Lower lobe of right lung (tissue), 2 donors: ENCODE results near the gene PPARGC1A. TPM values are rescaled to one million over a fixed set of nuclear protein-coding genes. Genes with fewer than 3 reads are reported as not detected.

Source experiments
- ATAC-seq, 2 donors: fragments of 200-7000 bp; cut with Tn5 transposase; one replicate each; pipeline ENCODE4 v1.9.1; 2020 to 2022; ENCODE audit warnings: mild to moderate bottlenecking in 2 of 2, moderate library complexity in 2 of 2
- DNase-seq: peaks from one replicate; pipeline ENCODE4 v3.0.0-alpha.2; 2020
- H3K27ac ChIP-seq: fragments of 200-600 bp; one replicate; pipeline ENCODE4 v1.8.0; 2022
- H3K27me3 ChIP-seq: fragments of 200-600 bp; one replicate; pipeline ENCODE4 v1.8.0; 2022; ENCODE audit warnings: low read depth
- H3K36me3 ChIP-seq: fragments of 200-600 bp; one replicate; pipeline ENCODE4 v1.8.0; 2022; ENCODE audit warnings: mild to moderate bottlenecking
- H3K4me1 ChIP-seq: fragments of 200-600 bp; one replicate; pipeline ENCODE4 v1.8.0; 2022
- H3K4me3 ChIP-seq: fragments of 200-600 bp; one replicate; pipeline ENCODE4 v1.8.0; 2022; ENCODE audit warnings: mild to moderate bottlenecking
- H3K9me3 ChIP-seq: fragments of 200-600 bp; one replicate; pipeline ENCODE4 v1.8.0; 2022
- intact Hi-C: fragments of 100-400 bp; cut with DNase I; formaldehyde crosslinking; loops from one replicate; pipeline ENCODE4 v1.11.0; 2022
- total RNA-seq: library from RNA; stranded (reverse); fragmentation: NEBNext Ultra II Directional; extraction: Animal tissue kit (Norgen Biotek cat#: 25700); gene quantifications from one replicate; pipeline ENCODE4 v1.2.1, GENCODE V29; 2021
- TF ChIP-seq, protein P1 (sequence below): fragments of 200-600 bp; IDR thresholded peaks from one replicate; pipeline ENCODE4 v1.8.0; 2022; ENCODE audit warnings: antibody characterized with exemption, mild to moderate bottlenecking
- donor health status: DM: no; HTN: yes; CAD: no; lungs with severe emphysema.

PPARGC1A gene
- total RNA-seq, 1 donor from 2014 or later, result 10.5 TPM

DNA sequence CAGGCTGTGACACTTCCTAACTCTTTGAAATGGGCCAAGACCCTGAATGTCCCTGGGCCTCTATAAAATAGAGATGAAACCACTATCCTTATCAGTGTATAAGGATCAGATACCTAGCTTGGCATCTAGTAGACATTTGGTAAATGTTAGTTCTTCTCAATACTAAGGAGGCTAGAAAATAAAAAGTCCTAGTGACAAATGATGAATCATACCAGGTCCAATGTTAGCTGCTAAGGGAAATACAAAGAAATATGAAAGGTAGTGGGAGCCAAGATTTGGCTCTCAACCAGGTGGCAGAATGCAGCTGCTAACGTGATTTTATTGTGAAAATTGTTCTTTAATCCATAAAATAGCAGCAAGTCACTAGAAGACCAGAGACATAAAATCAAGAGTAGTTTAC lies 19.8 kb upstream of the PPARGC1A start:
- Histone ChIP-seq H3K27ac (no peak overlapping the region), H3K4me3 (no peak overlapping the region), H3K36me3 (no peaks in the 10 kb centered on the region), H3K27me3 (no peaks in the 10 kb centered on the region), H3K4me1 (no peaks in the 10 kb centered on the region), H3K9me3 (no peaks in the 10 kb centered on the region)
- DNase-seq (no peak), ATAC-seq (no peak)
- intact Hi-C loops, result no loop called here
- TF ChIP-seq, protein P1, sequence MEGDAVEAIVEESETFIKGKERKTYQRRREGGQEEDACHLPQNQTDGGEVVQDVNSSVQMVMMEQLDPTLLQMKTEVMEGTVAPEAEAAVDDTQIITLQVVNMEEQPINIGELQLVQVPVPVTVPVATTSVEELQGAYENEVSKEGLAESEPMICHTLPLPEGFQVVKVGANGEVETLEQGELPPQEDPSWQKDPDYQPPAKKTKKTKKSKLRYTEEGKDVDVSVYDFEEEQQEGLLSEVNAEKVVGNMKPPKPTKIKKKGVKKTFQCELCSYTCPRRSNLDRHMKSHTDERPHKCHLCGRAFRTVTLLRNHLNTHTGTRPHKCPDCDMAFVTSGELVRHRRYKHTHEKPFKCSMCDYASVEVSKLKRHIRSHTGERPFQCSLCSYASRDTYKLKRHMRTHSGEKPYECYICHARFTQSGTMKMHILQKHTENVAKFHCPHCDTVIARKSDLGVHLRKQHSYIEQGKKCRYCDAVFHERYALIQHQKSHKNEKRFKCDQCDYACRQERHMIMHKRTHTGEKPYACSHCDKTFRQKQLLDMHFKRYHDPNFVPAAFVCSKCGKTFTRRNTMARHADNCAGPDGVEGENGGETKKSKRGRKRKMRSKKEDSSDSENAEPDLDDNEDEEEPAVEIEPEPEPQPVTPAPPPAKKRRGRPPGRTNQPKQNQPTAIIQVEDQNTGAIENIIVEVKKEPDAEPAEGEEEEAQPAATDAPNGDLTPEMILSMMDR, result no peak

DNA sequence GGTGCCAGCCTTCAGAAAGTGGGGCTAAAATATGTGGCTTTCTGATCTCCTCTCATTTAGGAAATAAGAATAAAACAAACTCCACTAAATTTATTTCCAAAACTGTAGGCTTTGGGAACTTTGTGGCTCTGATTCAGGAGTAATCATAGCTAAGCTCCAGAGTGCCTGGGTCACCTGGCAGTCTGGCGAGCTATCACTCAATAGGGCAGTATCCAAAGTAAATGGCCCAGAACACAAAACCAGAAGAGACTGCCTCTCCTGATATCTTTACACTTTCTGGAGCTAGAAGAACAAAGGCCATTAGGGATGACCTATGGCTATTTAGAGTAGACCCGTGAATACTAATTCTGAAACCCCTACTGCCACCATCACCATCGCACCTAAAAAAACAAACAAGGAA lies 17.0 kb upstream of the PPARGC1A start:
- intact Hi-C loops, result no loop called here
- no peak overlapping the region for H3K27ac ChIP-seq
- DNase-seq (no peak), ATAC-seq (no peak)
- H3K4me3 ChIP-seq, result no peak overlapping the region
- H3K9me3 ChIP-seq, result no peaks in the 10 kb centered on the region
- H3K36me3 ChIP-seq, result no peaks in the 10 kb centered on the region
- TF ChIP-seq, protein P1, result no peak
- H3K27me3 ChIP-seq, result no peaks in the 10 kb centered on the region
- no peaks in the 10 kb centered on the region for H3K4me1 ChIP-seq

DNA sequence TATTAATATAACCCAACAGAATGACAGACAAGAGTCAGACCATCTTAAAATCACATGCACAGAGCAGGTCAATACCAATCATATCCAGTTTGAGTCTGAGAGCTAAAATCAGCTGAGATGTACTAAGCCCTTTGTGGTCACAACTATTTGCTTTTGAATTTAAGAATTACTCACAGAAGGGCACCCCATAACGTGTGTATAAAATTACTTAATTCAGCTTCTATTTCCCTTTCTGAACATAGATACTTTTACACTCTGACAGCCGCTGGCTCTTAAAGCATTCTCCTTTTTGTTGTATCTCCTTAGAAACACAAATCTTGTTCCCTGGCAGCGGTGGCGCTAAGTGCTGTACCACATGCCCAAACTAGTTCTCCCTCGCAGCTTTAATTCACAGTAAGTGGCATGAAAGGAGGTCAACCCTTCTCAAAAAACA lies 14.8 kb upstream of the PPARGC1A start:
- intact Hi-C loops, result no loop called here
- H3K4me1 ChIP-seq, result no peaks in the 10 kb centered on the region
- no peaks in the 10 kb centered on the region for H3K9me3 ChIP-seq
- DNase-seq, result peak; percentile 48
- ATAC-seq, result peak; percentile 74 to 80
- no peak overlapping the region for H3K4me3 ChIP-seq
- H3K36me3 ChIP-seq, result no peaks in the 10 kb centered on the region
- no peak overlapping the region for H3K27ac ChIP-seq
- TF ChIP-seq, protein P1, result no peak
- H3K27me3 ChIP-seq, result no peaks in the 10 kb centered on the region

DNA sequence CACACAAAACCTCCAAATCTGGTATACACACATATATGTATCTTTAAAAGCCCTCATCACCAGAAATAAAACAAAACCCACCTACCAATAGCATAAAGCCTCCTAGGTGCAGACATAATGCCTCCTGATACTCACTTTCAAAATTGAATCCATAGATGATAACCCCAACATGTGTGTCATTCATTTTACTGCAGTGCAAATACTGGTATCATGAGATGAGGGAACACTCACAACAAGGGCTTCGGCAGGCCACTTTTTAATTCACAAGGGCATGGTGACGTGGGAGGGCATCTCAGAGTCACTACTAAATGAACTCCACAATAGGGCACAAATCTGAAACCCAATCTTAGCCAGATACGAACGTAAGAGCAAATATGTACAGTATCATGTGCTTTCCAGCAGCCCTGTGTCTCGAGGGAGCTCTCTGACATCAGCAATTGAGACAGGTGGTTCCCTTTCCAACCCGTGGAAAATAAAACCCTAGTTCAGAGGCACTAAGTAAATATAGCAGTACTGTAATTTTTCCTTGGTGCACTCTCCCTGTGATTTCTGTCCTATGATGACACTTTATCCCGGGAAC lies 14.1 kb upstream of the PPARGC1A start:
- DNase-seq, result no peak
- intact Hi-C loops, result no loop called here
- TF ChIP-seq, protein P1, result no peak
- Histone ChIP-seq H3K27me3 (no peaks in the 10 kb centered on the region), H3K36me3 (no peaks in the 10 kb centered on the region), H3K4me1 (no peaks in the 10 kb centered on the region), H3K4me3 (no peak overlapping the region), H3K27ac (no peak overlapping the region), H3K9me3 (no peaks in the 10 kb centered on the region)
- peak; percentile 70 to 80 for ATAC-seq

DNA sequence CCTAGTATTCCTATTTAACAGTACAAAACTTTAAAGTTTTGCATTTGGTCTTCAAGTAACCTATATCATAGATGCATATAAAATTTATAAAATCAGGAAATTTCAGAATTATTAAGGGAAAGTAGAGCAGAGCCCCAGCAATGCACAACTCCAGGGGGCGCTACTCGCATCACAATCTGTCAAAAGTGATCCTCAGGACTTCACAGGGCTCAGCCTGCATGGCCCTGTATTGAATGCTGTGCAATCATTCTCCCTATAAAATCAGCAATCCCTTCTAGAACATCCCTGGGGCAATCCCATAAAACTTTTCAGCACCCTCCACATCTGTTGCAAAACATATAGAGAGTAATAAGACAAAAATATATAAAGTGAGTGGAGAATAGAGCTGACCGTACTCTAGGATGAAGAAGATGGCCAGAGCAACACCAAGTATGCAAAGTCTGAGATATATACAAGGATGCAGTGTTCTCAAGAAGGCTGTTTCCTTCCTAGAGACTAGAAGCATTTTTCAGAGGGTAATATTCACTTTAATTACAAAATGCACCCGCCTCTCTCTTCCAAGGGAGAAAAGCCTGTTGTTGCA lies 12.5 kb upstream of the PPARGC1A start:
- Histone ChIP-seq H3K27ac (no peak overlapping the region), H3K4me3 (no peak overlapping the region), H3K4me1 (no peaks in the 10 kb centered on the region), H3K27me3 (no peaks in the 10 kb centered on the region), H3K9me3 (no peaks in the 10 kb centered on the region), H3K36me3 (no peaks in the 10 kb centered on the region)
- intact Hi-C loops, result no loop called here
- DNase-seq (no peak), ATAC-seq (no peak)
- TF ChIP-seq, protein P1, result no peak
